HEK293 (cell line): ENCODE data around the gene LAMTOR2.

Source experiments
- CTCF ChIA-PET: fragments of 350-600 bp; formaldehyde crosslinking; extraction: SDS; loops from one replicate; lab custom pipeline; 2021; ENCODE audit warnings: antibody characterized with exemption; lab: Yijun Ruan, JAX
- POLR2A ChIA-PET: fragments of 300-600 bp; formaldehyde crosslinking; extraction: SDS; loops from one replicate; lab custom pipeline; 2020; ENCODE audit warnings: antibody characterized with exemption, inconsistent platforms; lab: Yijun Ruan, JAX
- H3K27ac ChIP-seq: fragments of 200-500 bp; sonication (Bioruptor generic); 2 replicates; pipeline ENCODE4 v1.5.1; 2014; ENCODE audit warnings: low read depth, low read length, control low read depth, inconsistent platforms; ENCODE audit errors: extremely low read depth
- H3K36me3 ChIP-seq, 2 experiments: fragments of 200-500 bp in 1 of 2; sonication (Bioruptor generic) in 1 of 2; 1 replicate in 1 of 2; 2 replicates in 1 of 2; pipeline ENCODE4 v1.5.1; 2014 to 2017; ENCODE audit warnings: inconsistent platforms in 2 of 2, low read length in 2 of 2; ENCODE audit not compliant: control insufficient read depth in 2 of 2, insufficient read depth in 1 of 2
- H3K4me1 ChIP-seq: fragments of 200-500 bp; sonication (Bioruptor generic); 2 replicates; pipeline ENCODE4 v1.5.1; 2014; ENCODE audit warnings: mild to moderate bottlenecking, low read length, inconsistent platforms; ENCODE audit not compliant: control insufficient read depth, insufficient read depth
- H3K4me3 ChIP-seq: 2 replicates; pipeline ENCODE4 v1.5.1; 2011; ENCODE audit warnings: low read depth, mild to moderate bottlenecking, control low read depth, low read length, moderate library complexity
- H3K9me3 ChIP-seq: fragments of 200-500 bp; sonication (Bioruptor generic); 2 replicates; pipeline ENCODE4 v1.5.1; 2014; ENCODE audit warnings: low read depth, low read length, inconsistent platforms; ENCODE audit not compliant: control insufficient read depth, insufficient read depth
- HIC1 ChIP-seq: fragments of 450-650 bp; formaldehyde crosslinking; IDR thresholded peaks from 2 replicates; pipeline ENCODE4 v1.5.1; 2016; ENCODE audit warnings: missing biosample characterization, missing genetic modification characterization
- KLF17 ChIP-seq: fragments of 450-650 bp; formaldehyde crosslinking; IDR thresholded peaks from 2 replicates; pipeline ENCODE4 v1.5.1; 2016; ENCODE audit warnings: missing biosample characterization, missing genetic modification characterization
- ZBTB11 ChIP-seq: fragments of 450-650 bp; formaldehyde crosslinking; conservative IDR thresholded peaks from 2 replicates; pipeline ENCODE4 v1.5.1; 2016; ENCODE audit warnings: low read depth, missing biosample characterization, missing genetic modification characterization
- ZBTB20 ChIP-seq: fragments of 450-650 bp; formaldehyde crosslinking; IDR thresholded peaks from 2 replicates; pipeline ENCODE4 v1.5.1; 2016; ENCODE audit warnings: missing biosample characterization, missing genetic modification characterization
- ZBTB48 ChIP-seq: fragments of 450-650 bp; formaldehyde crosslinking; IDR thresholded peaks from 2 replicates; pipeline ENCODE4 v1.5.1; 2016; ENCODE audit warnings: missing biosample characterization, missing genetic modification characterization
- ZBTB6 ChIP-seq: fragments of 450-650 bp; formaldehyde crosslinking; IDR thresholded peaks from 2 replicates; pipeline ENCODE4 v1.5.1; 2017; ENCODE audit warnings: missing biosample characterization, missing genetic modification characterization
- ZEB2 ChIP-seq: fragments of 450-650 bp; formaldehyde crosslinking; IDR thresholded peaks from 2 replicates; pipeline ENCODE4 v1.5.1; 2016; ENCODE audit warnings: missing biosample characterization, missing genetic modification characterization
- ZNF121 ChIP-seq: fragments of 450-650 bp; formaldehyde crosslinking; IDR thresholded peaks from 2 replicates; pipeline ENCODE4 v1.5.1; 2016; ENCODE audit warnings: missing biosample characterization, missing genetic modification characterization
- ZNF341 ChIP-seq: fragments of 450-650 bp; formaldehyde crosslinking; IDR thresholded peaks from 2 replicates; pipeline ENCODE4; 2016; ENCODE audit warnings: low read depth, missing biosample characterization, missing genetic modification characterization
- ZNF513 ChIP-seq: fragments of 450-650 bp; IDR thresholded peaks from 2 replicates; pipeline ENCODE4 v1.5.1; 2018; ENCODE audit warnings: missing biosample characterization, missing genetic modification characterization
- ZNF555 ChIP-seq: fragments of 450-650 bp; formaldehyde crosslinking; conservative IDR thresholded peaks from 2 replicates; pipeline ENCODE4 v1.5.1; 2017; ENCODE audit warnings: missing biosample characterization, mild to moderate bottlenecking, missing genetic modification characterization, inconsistent platforms
- ZNF658 ChIP-seq: fragments of 450-650 bp; formaldehyde crosslinking; IDR thresholded peaks from 2 replicates; pipeline ENCODE4; 2016; ENCODE audit warnings: missing biosample characterization, missing genetic modification characterization
- ZSCAN30 ChIP-seq: fragments of 450-650 bp; IDR thresholded peaks from 2 replicates; pipeline ENCODE4 v1.5.1; 2018; ENCODE audit warnings: missing biosample characterization, mild to moderate bottlenecking, missing genetic modification characterization, moderate library complexity

LAMTOR2 gene

GRCh38 chr1:156090840-156091188, 36.2 kb downstream of the LAMTOR2 start (continued):
- peak; percentile 36; the same call in 1 of the 2 replicates for TF ChIP-seq KLF17
- TF ChIP-seq ZBTB6 (tag by site-specific recombination), result peak; percentile 19; the same call in 1 of the 2 replicates
- TF ChIP-seq ZNF555 (tag by site-specific recombination), result no peak
- TF ChIP-seq ZSCAN30, result peak; percentile 51; the same call in 1 of the 2 replicates
- no peak for TF ChIP-seq ZNF513 (tag by site-specific recombination)
- no peak for TF ChIP-seq ZBTB11 (tag by site-specific recombination)
- 0 out of 2 replicates have a peak, but pooled peaks have one; percentile 32 for TF ChIP-seq ZBTB48
- TF ChIP-seq ZNF341 (tag by site-specific recombination), result no peak
- peak; percentile 73; the same call in 1 of the 2 replicates for TF ChIP-seq ZEB2 (tag by site-specific recombination)
- TF ChIP-seq ZBTB20 (tag by site-specific recombination), result no peak
- no peak for TF ChIP-seq ZNF658 (tag by site-specific recombination)

- ChIA-PET CTCF (interaction anchor here (0.9 to 22.5 kb wide), 6 partner anchors 9 to 142 kb away, joined by 3 to 1029 read pairs (median 8); partner anchors contain the start of genes LMNA and MEX3A), POLR2A (no interaction called here)
- H3K36me3 ChIP-seq, result peaks cover 0 to 4% of the 10 kb centered on the region in 2 experiments; a peak in 2 of 3 replicates
- no peaks in the 10 kb centered on the region for H3K9me3 ChIP-seq
- H3K4me1 ChIP-seq, result no peaks in the 10 kb centered on the region
- no peak for TF ChIP-seq HIC1
- peak; percentile 92 for TF ChIP-seq ZNF121 (tag by site-specific recombination)
- no peak overlapping the region for H3K4me3 ChIP-seq
- H3K27ac ChIP-seq, result no peak overlapping the region
These were observed 37.0 kb downstream of the LAMTOR2 start for GRCh38 chr1:156091610-156092009.
